ENCODE data around the gene AP5B1.
"Not testable (repeated sequence)": the region's sequence is repeated elsewhere in the genome, so short reads cannot be mapped to it uniquely, and the experiment has no call there.

GRCh38 chr11:65735111-65735510, 45.7 kb downstream of the AP5B1 start:
- TF ChIP-seq, protein P1, sequence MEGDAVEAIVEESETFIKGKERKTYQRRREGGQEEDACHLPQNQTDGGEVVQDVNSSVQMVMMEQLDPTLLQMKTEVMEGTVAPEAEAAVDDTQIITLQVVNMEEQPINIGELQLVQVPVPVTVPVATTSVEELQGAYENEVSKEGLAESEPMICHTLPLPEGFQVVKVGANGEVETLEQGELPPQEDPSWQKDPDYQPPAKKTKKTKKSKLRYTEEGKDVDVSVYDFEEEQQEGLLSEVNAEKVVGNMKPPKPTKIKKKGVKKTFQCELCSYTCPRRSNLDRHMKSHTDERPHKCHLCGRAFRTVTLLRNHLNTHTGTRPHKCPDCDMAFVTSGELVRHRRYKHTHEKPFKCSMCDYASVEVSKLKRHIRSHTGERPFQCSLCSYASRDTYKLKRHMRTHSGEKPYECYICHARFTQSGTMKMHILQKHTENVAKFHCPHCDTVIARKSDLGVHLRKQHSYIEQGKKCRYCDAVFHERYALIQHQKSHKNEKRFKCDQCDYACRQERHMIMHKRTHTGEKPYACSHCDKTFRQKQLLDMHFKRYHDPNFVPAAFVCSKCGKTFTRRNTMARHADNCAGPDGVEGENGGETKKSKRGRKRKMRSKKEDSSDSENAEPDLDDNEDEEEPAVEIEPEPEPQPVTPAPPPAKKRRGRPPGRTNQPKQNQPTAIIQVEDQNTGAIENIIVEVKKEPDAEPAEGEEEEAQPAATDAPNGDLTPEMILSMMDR (conservative IDR thresholded peaks at IDR 0.05; ENCODE audit: low read length) = not testable (repeated sequence)
- not testable (repeated sequence) for TF ChIP-seq EZH2phosphoT487 (IDR thresholded peaks at IDR 0.05; ENCODE audit: borderline replicate concordance, low read depth, low read length)
